ENCODE data around the gene ARHGAP24. TPM values are rescaled to one million over a fixed set of nuclear protein-coding genes. Genes with fewer than 3 reads are reported as not detected.

Gene ARHGAP24
- total RNA-seq, 2 donors from 2014 or later, result 66.8 to 85.6 TPM

DNA sequence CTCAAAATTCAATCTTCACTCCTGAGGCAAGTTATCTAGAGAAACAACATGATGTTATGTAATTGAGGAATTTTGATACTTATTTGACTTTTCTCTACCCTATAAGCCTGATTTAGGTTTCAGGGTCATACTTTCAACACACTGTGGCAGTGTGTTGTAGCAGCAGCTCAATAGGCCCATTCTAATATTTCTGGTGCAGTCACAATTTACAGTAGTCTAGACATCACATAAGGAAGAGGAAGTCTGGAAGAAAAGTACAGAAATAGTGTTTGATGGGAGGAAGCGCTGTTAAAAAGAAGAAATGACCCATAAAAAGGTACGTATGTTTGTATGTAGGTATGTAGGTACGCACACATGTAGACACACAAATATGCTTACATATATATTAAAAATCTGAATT, 194.3 kb downstream of the ARHGAP24 start:
- no peaks in the 10 kb centered on the region for H3K4me1 ChIP-seq (ENCODE audit: control insufficient read depth, insufficient read depth, low read length)
- H3K9me3 ChIP-seq (ENCODE audit: control insufficient read depth, low read length), result peaks cover 12% of the 10 kb centered on the region
- no peak for DNase-seq
- TF ChIP-seq, protein P1, sequence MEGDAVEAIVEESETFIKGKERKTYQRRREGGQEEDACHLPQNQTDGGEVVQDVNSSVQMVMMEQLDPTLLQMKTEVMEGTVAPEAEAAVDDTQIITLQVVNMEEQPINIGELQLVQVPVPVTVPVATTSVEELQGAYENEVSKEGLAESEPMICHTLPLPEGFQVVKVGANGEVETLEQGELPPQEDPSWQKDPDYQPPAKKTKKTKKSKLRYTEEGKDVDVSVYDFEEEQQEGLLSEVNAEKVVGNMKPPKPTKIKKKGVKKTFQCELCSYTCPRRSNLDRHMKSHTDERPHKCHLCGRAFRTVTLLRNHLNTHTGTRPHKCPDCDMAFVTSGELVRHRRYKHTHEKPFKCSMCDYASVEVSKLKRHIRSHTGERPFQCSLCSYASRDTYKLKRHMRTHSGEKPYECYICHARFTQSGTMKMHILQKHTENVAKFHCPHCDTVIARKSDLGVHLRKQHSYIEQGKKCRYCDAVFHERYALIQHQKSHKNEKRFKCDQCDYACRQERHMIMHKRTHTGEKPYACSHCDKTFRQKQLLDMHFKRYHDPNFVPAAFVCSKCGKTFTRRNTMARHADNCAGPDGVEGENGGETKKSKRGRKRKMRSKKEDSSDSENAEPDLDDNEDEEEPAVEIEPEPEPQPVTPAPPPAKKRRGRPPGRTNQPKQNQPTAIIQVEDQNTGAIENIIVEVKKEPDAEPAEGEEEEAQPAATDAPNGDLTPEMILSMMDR (conservative IDR thresholded peaks at IDR 0.05), result no peak
- no peak overlapping the region for H3K4me3 ChIP-seq (ENCODE audit: low read length)
- no peak overlapping the region for H3K27ac ChIP-seq (ENCODE audit: low read depth, low read length)
- no peaks in the 10 kb centered on the region for H3K36me3 ChIP-seq (ENCODE audit: control insufficient read depth, insufficient read depth, low read length)
- H3K4me3 Mint-ChIP-seq, result no peak overlapping the region
- peaks cover 38% of the 10 kb centered on the region for H3K9me3 Mint-ChIP-seq
- H3K27me3 Mint-ChIP-seq (ENCODE audit: insufficient read depth), result no peaks in the 10 kb centered on the region
- no peak overlapping the region for H3K9ac ChIP-seq (ENCODE audit: extremely low read depth, low read length, poor library complexity, severe bottlenecking)
- no peaks in the 10 kb centered on the region for H3K27me3 ChIP-seq (ENCODE audit: control insufficient read depth, insufficient read depth, low read length, poor library complexity, severe bottlenecking)
- WGBS, 2 experiments (ENCODE audit: insufficient coverage in 1 of 2, insufficient read length in 1 of 2), result 100% methylated on average over 1 of the region's 3 CpGs; no CpG with 5 or more reads in 1 of the 2 experiments
- no peaks in the 10 kb centered on the region for H3K4me1 Mint-ChIP-seq
- no peak overlapping the region for H3K27ac Mint-ChIP-seq
- peaks cover 5% of the 10 kb centered on the region for H3K36me3 Mint-ChIP-seq (ENCODE audit: low read depth)

- H3K36me3 Mint-ChIP-seq (ENCODE audit: low read depth), result peaks cover 5% of the 10 kb centered on the region
- no peak overlapping the region for H3K4me3 ChIP-seq (ENCODE audit: low read length)
- 94% methylated on average over 2 to 3 of the region's 3 CpGs for WGBS, 2 experiments (ENCODE audit: insufficient coverage in 1 of 2, insufficient read length in 1 of 2)
Measured at GRCh38 chr4:85669992-85670548, 195.1 kb downstream of the ARHGAP24 start.

GRCh38 chr4:85671120-85671519, 196.2 kb downstream of the ARHGAP24 start:
- peaks cover under 1% of the 10 kb centered on the region for H3K36me3 Mint-ChIP-seq (ENCODE audit: low read depth)
- H3K4me1 Mint-ChIP-seq, result no peaks in the 10 kb centered on the region
- TF ChIP-seq, protein P1 (conservative IDR thresholded peaks at IDR 0.05), result no peak
- Histone ChIP-seq H3K9ac (ENCODE audit: extremely low read depth, low read length, poor library complexity, severe bottlenecking) (no peak overlapping the region), H3K27ac (ENCODE audit: low read depth, low read length) (no peak overlapping the region), H3K36me3 (ENCODE audit: control insufficient read depth, insufficient read depth, low read length) (no peaks in the 10 kb centered on the region), H3K4me1 (ENCODE audit: control insufficient read depth, insufficient read depth, low read length) (no peaks in the 10 kb centered on the region), H3K9me3 (ENCODE audit: control insufficient read depth, low read length) (peaks cover 12% of the 10 kb centered on the region), H3K27me3 (ENCODE audit: control insufficient read depth, insufficient read depth, low read length, poor library complexity, severe bottlenecking) (no peaks in the 10 kb centered on the region), H3K4me3 (ENCODE audit: low read length) (no peak overlapping the region)
- WGBS, 2 experiments (ENCODE audit: insufficient coverage in 1 of 2, insufficient read length in 1 of 2), result 90 to 96% methylated on average over 2 of the region's 2 CpGs
- no peaks in the 10 kb centered on the region for H3K27me3 Mint-ChIP-seq (ENCODE audit: insufficient read depth)
- H3K27ac Mint-ChIP-seq, result no peak overlapping the region
- no peak overlapping the region for H3K4me3 Mint-ChIP-seq
- no peak for DNase-seq
- H3K9me3 Mint-ChIP-seq, result peaks cover 25% of the 10 kb centered on the region

More at GRCh38 chr4:85669992-85670548, 195.1 kb downstream of the ARHGAP24 start:
- Histone ChIP-seq H3K27me3 (ENCODE audit: control insufficient read depth, insufficient read depth, low read length, poor library complexity, severe bottlenecking) (no peaks in the 10 kb centered on the region), H3K36me3 (ENCODE audit: control insufficient read depth, insufficient read depth, low read length) (no peaks in the 10 kb centered on the region), H3K27ac (ENCODE audit: low read depth, low read length) (no peak overlapping the region), H3K9me3 (ENCODE audit: control insufficient read depth, low read length) (peaks cover 12% of the 10 kb centered on the region), H3K9ac (ENCODE audit: extremely low read depth, low read length, poor library complexity, severe bottlenecking) (no peak overlapping the region), H3K4me1 (ENCODE audit: control insufficient read depth, insufficient read depth, low read length) (no peaks in the 10 kb centered on the region)
- TF ChIP-seq, protein P1 (conservative IDR thresholded peaks at IDR 0.05), result no peak
- no peak overlapping the region for H3K4me3 Mint-ChIP-seq
- no peak overlapping the region for H3K27ac Mint-ChIP-seq
- no peaks in the 10 kb centered on the region for H3K27me3 Mint-ChIP-seq (ENCODE audit: insufficient read depth)
- no peaks in the 10 kb centered on the region for H3K4me1 Mint-ChIP-seq
- no peak for DNase-seq
- peaks cover 33% of the 10 kb centered on the region for H3K9me3 Mint-ChIP-seq

Data from endodermal cell (in vitro differentiated cells).